Loucy (cell line): ENCODE results near the gene TTC7B.

Experiments
- EZH2phosphoT487 ChIP-seq: fragments of 200-600 bp; IDR thresholded peaks from 2 replicates; pipeline ENCODE4 v1.6.1; 2018; ENCODE audit warnings: antibody characterized with exemption, mild to moderate bottlenecking, moderate library complexity, borderline replicate concordance
- TF ChIP-seq, protein P1 (sequence below): fragments of 200-600 bp; sonication (generic); conservative IDR thresholded peaks from 2 replicates; pipeline ENCODE4 v1.5.1; 2014; ENCODE audit warnings: mild to moderate bottlenecking, antibody characterized with exemption, low read length

DNA sequence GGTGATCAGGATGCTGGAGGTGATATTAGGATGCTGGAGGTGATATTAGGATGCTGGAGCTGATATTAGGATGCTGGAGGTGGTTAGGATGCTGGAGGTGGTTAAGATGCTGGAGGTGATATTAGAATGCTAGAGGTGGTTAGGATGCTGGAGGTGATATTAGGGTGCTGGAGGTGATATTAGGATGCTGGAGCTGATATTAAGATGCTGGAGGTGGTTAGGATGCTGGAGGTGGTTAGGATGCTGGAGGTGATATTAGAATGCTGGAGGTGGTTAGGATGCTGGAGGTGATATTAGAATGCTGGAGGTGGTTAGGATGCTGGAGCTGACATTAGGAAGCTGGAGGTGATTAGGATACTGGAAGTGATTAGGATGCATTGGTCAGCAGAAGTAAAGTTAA, 318.0 kb downstream of the TTC7B start:
- TF ChIP-seq, protein P1, sequence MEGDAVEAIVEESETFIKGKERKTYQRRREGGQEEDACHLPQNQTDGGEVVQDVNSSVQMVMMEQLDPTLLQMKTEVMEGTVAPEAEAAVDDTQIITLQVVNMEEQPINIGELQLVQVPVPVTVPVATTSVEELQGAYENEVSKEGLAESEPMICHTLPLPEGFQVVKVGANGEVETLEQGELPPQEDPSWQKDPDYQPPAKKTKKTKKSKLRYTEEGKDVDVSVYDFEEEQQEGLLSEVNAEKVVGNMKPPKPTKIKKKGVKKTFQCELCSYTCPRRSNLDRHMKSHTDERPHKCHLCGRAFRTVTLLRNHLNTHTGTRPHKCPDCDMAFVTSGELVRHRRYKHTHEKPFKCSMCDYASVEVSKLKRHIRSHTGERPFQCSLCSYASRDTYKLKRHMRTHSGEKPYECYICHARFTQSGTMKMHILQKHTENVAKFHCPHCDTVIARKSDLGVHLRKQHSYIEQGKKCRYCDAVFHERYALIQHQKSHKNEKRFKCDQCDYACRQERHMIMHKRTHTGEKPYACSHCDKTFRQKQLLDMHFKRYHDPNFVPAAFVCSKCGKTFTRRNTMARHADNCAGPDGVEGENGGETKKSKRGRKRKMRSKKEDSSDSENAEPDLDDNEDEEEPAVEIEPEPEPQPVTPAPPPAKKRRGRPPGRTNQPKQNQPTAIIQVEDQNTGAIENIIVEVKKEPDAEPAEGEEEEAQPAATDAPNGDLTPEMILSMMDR = no peak
- TF ChIP-seq EZH2phosphoT487 = no peak
